ENCODE measurements around the gene MYBPC3. TPM values are rescaled to one million over a fixed set of nuclear protein-coding genes. Genes with fewer than 3 reads are reported as not detected.

The MYBPC3 gene
- not detected for total RNA-seq

DNA sequence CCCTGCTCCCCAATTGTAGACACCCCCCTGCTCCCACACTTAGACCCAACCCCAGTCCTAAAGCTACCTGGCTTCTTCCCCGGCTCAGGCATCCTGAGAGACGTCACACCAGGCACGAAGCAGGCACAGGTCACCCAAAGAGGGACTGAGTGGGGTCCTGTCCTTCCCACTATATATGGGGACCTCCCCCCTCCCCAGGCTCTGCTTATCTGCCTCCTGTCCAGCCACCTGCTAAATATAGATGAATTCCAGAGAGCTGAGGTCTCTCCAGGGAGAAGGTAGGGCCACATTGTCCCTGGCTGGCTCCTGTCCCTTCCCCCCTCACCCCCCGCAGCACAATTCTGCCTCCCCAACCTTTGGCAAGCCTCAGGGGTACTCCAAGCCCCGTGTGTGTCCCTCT is at the start of gene MYBPC3:
TSS of gene MYBPC3 (minus strand) at position 147 of the 400 bp plus-strand sequence. CDS start at position 92, 55 bp downstream.
- TF ChIP-seq POLR2A (IDR thresholded peaks at IDR 0.05): no peak
- TF ChIP-seq, protein P1, sequence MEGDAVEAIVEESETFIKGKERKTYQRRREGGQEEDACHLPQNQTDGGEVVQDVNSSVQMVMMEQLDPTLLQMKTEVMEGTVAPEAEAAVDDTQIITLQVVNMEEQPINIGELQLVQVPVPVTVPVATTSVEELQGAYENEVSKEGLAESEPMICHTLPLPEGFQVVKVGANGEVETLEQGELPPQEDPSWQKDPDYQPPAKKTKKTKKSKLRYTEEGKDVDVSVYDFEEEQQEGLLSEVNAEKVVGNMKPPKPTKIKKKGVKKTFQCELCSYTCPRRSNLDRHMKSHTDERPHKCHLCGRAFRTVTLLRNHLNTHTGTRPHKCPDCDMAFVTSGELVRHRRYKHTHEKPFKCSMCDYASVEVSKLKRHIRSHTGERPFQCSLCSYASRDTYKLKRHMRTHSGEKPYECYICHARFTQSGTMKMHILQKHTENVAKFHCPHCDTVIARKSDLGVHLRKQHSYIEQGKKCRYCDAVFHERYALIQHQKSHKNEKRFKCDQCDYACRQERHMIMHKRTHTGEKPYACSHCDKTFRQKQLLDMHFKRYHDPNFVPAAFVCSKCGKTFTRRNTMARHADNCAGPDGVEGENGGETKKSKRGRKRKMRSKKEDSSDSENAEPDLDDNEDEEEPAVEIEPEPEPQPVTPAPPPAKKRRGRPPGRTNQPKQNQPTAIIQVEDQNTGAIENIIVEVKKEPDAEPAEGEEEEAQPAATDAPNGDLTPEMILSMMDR (IDR thresholded peaks at IDR 0.05): no peak
- WGBS, 2 donors: 75 to 91% methylated on average over 5 of the region's 5 CpGs
- H3K4me3 ChIP-seq (ENCODE audit: low read depth, poor library complexity, severe bottlenecking): no peak within 1 kb of the TSS
- intact Hi-C loops (cut with DNase I; ENCODE audit: low total_unique reads): loop anchor here (10.0 kb wide), 1 partner anchor 168 kb away; the partner anchor contains the start of gene PACSIN3
- DNase-seq (ENCODE audit: low spot score in 2 of 2): no peak

DNA sequence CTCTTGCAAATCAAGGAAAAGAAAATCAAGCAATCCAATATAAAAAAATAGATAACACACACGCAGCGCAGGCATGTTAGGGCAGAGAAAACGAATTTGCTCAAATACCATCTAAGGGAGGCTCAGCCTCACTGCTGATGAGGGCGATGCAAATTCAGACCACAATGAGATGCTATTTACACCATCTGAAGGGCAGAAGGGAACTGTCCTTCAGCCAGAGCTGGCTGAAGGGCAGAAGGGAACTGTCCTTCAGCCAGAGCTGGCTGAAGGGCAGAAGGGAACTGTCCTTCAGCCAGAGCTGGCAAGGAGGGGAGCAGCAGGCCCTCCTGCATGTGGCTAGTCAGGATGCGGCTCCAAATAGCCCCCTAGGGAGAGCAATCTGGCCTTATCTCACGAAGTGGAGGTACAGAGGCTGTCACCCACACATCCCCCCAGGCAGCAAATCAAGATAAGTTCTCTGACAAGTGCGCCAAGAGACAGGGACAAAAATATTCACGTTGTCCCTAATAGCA is 48.3 kb upstream of the MYBPC3 start:
- H3K4me3 ChIP-seq (ENCODE audit: low read depth, poor library complexity, severe bottlenecking): no peak overlapping the region
- TF ChIP-seq POLR2A (IDR thresholded peaks at IDR 0.05): no peak
- TF ChIP-seq, protein P1 (IDR thresholded peaks at IDR 0.05): no peak
- 9 to 17% methylated on average over 8 of the region's 8 CpGs for WGBS, 2 donors
- intact Hi-C loops (cut with DNase I; ENCODE audit: low total_unique reads): no loop called here
- no peak for DNase-seq (ENCODE audit: low spot score in 2 of 2)

DNA sequence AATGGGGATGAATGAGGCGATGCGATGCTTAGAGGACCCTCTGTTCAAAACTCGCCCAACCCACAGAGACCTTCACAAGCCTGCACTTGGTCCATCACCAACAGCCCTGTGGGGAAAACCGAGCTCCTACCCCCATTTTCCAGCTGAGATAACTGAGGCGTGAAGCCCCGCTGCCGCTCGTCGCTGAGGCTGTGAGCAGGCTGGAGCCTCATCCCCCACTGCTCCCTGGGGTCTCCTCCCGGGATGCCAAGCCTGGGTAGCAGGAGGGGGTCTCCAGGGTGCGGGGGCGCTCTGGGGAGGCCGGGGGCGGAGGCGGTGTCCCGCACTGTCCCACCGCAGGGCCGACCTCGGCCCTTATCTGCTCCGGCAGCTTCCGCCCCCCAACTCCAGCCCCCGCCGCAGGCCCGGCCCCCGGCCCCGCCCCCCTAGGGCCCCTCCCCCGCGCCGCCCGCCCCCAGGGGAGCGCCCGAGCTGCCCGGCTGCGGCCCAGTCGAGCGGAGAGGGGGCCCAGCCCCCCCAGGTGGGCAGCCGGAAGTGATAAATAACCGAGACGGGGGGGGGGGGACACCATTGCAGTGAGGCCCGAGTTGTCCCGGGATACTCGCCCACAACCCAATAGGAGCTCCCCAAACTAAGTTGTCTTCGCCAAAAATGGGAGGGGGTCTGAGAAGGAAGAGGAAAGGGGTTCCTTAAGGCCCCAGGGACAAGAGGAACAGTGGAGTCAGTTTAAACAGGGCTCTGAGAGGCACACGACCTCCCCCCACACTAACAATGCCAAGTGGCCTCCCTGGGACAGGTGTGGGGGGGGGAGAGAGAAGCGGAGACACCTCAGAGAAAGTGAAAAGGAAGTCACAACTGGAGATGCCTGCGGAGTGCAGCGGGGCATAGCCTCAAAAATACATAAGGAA is 47.6 kb upstream of the MYBPC3 start:
- intact Hi-C loops (cut with DNase I; ENCODE audit: low total_unique reads): no loop called here
- no peak for TF ChIP-seq POLR2A (IDR thresholded peaks at IDR 0.05)
- TF ChIP-seq, protein P1 (IDR thresholded peaks at IDR 0.05): no peak
- no peak overlapping the region for H3K4me3 ChIP-seq (ENCODE audit: low read depth, poor library complexity, severe bottlenecking)
- DNase-seq (ENCODE audit: low spot score in 2 of 2): no peak
- WGBS, 2 donors: 8 to 11% methylated on average over 16 to 27 of the region's 47 CpGs

DNA sequence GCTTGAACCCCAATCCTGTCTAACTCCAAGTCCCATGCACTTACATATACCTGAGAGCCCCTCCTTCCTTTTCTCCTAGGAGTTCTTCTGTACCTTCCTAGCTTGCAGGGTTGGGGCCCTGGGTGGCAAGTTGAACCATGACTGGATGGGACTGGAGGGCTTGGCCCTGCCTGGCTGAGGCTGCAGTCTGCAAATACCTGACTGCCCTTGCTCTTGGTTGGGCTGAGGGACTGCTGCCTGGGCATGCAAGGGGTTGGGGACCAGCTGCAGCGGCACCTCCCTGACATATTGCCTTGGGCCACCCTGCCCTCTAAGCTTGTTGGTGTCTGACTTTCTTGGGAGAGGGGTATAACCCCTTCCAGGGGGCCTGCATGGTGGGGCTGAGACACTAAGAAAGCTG is 46.0 kb upstream of the MYBPC3 start:
- intact Hi-C loops (cut with DNase I; ENCODE audit: low total_unique reads): no loop called here
- no peak for DNase-seq (ENCODE audit: low spot score in 2 of 2)
- TF ChIP-seq POLR2A (IDR thresholded peaks at IDR 0.05): no peak
- TF ChIP-seq, protein P1 (IDR thresholded peaks at IDR 0.05): no peak
- WGBS, 2 donors: 50 to 100% methylated on average over 1 of the region's 1 CpG
- no peak overlapping the region for H3K4me3 ChIP-seq (ENCODE audit: low read depth, poor library complexity, severe bottlenecking)

DNA sequence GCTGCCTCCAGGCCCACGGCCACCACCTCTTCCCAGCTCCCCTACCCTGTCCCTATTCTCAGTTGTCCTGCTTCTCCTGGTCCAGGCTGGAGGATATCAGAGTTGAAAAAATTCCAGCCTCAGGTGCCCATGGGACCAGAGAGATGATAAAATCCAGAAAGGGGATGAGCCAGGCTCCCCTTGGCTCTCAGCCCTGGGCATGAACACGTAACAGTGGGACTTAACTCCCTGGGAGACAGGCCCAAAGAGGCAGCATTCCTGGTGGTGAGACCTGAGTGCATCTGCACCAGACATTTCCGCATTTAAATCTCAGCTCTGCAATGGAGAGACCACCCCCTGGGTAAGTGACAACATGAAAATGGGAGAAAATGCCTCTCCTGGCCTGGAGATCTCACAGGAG is 45.5 kb upstream of the MYBPC3 start:
- no peak for DNase-seq (ENCODE audit: low spot score in 2 of 2)
- TF ChIP-seq, protein P1 (IDR thresholded peaks at IDR 0.05): no peak
- no peak for TF ChIP-seq POLR2A (IDR thresholded peaks at IDR 0.05)
- intact Hi-C loops (cut with DNase I; ENCODE audit: low total_unique reads): no loop called here
- H3K4me3 ChIP-seq (ENCODE audit: low read depth, poor library complexity, severe bottlenecking): no peak overlapping the region
- 48 to 67% methylated on average over 3 of the region's 3 CpGs for WGBS, 2 donors
